GM18507 (cell line): ENCODE measurements around the gene SUGCT.

Experiments
- DNase-seq: peaks from one replicate; pipeline ENCODE4 v3.0.0; 2011; ENCODE audit warnings: low read depth; ENCODE audit not compliant: insufficient read length; ENCODE audit errors: extremely low spot score
- FAIRE-seq: peaks from 2 replicates; lab custom pipeline; 2011; peaks lifted over from hg19 to GRCh38; lab: Jason Lieb, UNC

SUGCT gene

GRCh38 chr7:40847921-40848320 is 713.1 kb downstream of the SUGCT start:
- no peak for DNase-seq
- no peak for FAIRE-seq

GRCh38 chr7:40848541-40849221 is 713.9 kb downstream of the SUGCT start:
- FAIRE-seq (no peak), DNase-seq (no peak)

GRCh38 chr7:40850017-40850416 is 715.2 kb downstream of the SUGCT start:
- FAIRE-seq (no peak), DNase-seq (no peak)

GRCh38 chr7:40851001-40851400 is 716.2 kb downstream of the SUGCT start:
- no peak for DNase-seq

GRCh38 chr7:40859076-40859475 is 724.3 kb downstream of the SUGCT start:
- no peak for DNase-seq

More at GRCh38 chr7:40851001-40851400, 716.2 kb downstream of the SUGCT start:
- no peak for FAIRE-seq

GRCh38 chr7:40859965-40860543 is 725.2 kb downstream of the SUGCT start:
- DNase-seq: no peak
- no peak for FAIRE-seq

More at GRCh38 chr7:40859076-40859475, 724.3 kb downstream of the SUGCT start:
- FAIRE-seq: no peak

GRCh38 chr7:40865441-40866233 is 730.8 kb downstream of the SUGCT start:
- no peak for FAIRE-seq

GRCh38 chr7:40866601-40867000 is 731.8 kb downstream of the SUGCT start:
- no peak for DNase-seq

More at GRCh38 chr7:40865441-40866233, 730.8 kb downstream of the SUGCT start:
- DNase-seq: no peak

GRCh38 chr7:40870108-40870507 is 735.3 kb downstream of the SUGCT start:
- DNase-seq (no peak), FAIRE-seq (no peak)

More at GRCh38 chr7:40866601-40867000, 731.8 kb downstream of the SUGCT start:
- no peak for FAIRE-seq

- no peak for FAIRE-seq
These were observed 738.4 kb downstream of the SUGCT start for GRCh38 chr7:40873248-40873647.

GRCh38 chr7:40874756-40875155 is 740.0 kb downstream of the SUGCT start:
- FAIRE-seq: no peak
- DNase-seq: no peak

More at GRCh38 chr7:40873248-40873647, 738.4 kb downstream of the SUGCT start:
- DNase-seq: no peak

- DNase-seq: no peak
- FAIRE-seq: no peak
These were observed 741.8 kb downstream of the SUGCT start for GRCh38 chr7:40876601-40877000.

- FAIRE-seq (no peak), DNase-seq (no peak)
These were observed 745.2 kb downstream of the SUGCT start for GRCh38 chr7:40879941-40880543.

- no peak for FAIRE-seq
- no peak for DNase-seq
These were observed 745.8 kb downstream of the SUGCT start for GRCh38 chr7:40880581-40880980.

- FAIRE-seq: no peak
- no peak for DNase-seq
These were observed 746.7 kb downstream of the SUGCT start for GRCh38 chr7:40881405-40881926.

- DNase-seq (no peak), FAIRE-seq (no peak)
These were observed 747.4 kb downstream of the SUGCT start for GRCh38 chr7:40882071-40882658.

GRCh38 chr7:40883826-40884225 is 749.0 kb downstream of the SUGCT start:
- DNase-seq (no peak), FAIRE-seq (no peak)

GRCh38 chr7:40884241-40884640 is 749.4 kb downstream of the SUGCT start:
- DNase-seq (no peak), FAIRE-seq (no peak)

- FAIRE-seq: no peak
- no peak for DNase-seq
These were observed 750.7 kb downstream of the SUGCT start for GRCh38 chr7:40885503-40885902.
